A172 (cell line): Measurements from ENCODE around the gene IQSEC2. TPM values are rescaled to one million over a fixed set of nuclear protein-coding genes. Genes with fewer than 3 reads are reported as not detected.

Experiments
- DNase-seq: peaks from one replicate; pipeline ENCODE4 v3.0.0-alpha.2; 2015; ENCODE audit warnings: low spot score
- total RNA-seq: library from RNA; depleted of rRNA; stranded (reverse); fragments of >200 nt; shearing (Covaris generic); gene quantifications from 2 replicates; pipeline ENCODE4 v1.2.3, GENCODE V29; 2014

The IQSEC2 gene
- total RNA-seq, 1 experiment from 2014 or later = 21.3 TPM

GRCh38 chrX:53268173-53268572 is 13.2 kb downstream of the IQSEC2 start:
- DNase-seq = no peak

DNA sequence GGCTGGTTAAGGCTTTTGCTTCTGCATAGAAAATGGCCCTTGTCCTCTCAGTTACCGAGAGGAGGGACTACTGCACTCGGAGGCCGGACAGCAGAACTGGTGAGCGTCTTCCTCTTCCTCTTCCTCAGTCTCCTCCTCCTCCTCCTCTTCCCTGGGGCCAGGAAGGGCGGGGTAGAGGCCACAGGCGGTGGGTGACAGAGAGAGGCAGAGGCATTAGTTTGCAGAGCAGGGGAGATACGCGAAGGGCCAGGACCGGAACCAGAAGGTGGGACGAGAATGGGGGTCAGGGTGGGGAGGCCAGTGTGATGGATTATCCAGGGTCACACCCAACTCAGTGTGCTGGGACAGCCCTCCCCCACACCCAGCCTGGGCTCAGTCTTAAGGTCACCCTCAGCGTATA is 14.5 kb downstream of the IQSEC2 start:
- peak; percentile 40 for DNase-seq

- peak; percentile 32 for DNase-seq
Observed at GRCh38 chrX:53265771-53266574, 15.4 kb downstream of the IQSEC2 start.

- peak; percentile 88 for DNase-seq
Observed at GRCh38 chrX:53263597-53264094, 17.7 kb downstream of the IQSEC2 start.

GRCh38 chrX:53262918-53263394 is 18.4 kb downstream of the IQSEC2 start:
- peak; percentile 86 for DNase-seq

DNA sequence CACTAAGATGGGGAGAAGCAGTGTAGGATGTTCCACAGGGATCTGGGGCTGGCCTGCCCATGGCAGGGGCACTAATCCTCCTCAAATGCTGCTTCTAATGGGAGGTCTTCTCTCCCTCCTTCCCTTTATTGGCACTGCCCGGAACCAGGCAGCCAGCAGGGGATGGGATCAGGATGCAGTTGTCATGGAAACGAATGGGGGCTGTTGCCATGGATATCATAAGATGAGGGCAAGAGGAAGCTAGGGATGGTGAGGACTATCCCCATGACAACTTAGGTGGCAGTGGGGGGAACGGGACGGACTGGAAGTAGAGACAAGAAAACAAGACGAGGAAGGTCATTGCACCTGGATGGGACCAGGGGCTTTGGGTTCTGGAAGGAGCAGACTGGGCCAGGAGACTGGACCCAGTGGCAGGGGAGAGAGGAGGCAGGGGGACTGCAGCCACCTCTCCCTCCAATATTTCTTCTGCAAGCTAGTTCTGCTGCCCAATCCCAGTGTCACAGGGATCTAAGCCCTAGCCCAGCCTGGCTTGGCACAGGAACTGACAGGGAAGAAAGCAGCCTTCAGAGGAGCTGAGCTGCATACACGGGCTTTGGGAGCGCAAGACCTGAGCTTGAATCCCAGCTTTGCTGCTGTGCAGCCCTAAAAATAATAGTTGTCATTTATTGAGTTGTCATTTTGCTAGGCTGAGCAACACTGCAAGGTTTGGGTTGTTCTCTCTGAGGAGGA is 19.0 kb downstream of the IQSEC2 start:
- no peak for DNase-seq

- DNase-seq = no peak
Observed at GRCh38 chrX:53261355-53261972, 19.9 kb downstream of the IQSEC2 start.

- DNase-seq = no peak
Observed at GRCh38 chrX:53260836-53261235, 20.5 kb downstream of the IQSEC2 start.

- no peak for DNase-seq
Observed at GRCh38 chrX:53257670-53258423, 23.5 kb downstream of the IQSEC2 start.

DNA sequence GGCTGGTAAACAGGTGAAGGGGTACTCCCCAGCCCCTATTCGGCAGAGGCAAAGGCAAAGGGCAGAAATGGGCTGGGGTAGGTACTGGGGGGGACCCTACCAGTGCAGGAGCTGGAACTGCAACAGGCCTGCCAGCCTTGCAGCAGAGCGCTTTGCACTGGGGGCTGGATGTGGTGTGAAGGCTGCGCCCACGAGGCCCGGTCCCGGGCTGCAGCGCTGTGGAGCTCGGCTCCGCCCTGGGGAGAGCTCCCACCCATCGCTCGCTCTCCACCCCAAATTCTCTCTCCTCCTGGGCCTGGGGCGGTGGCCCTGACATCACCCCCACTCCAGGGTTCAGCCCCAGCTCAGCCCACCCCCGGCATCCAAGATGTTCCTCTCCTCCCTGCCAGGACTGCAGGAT is 24.2 kb downstream of the IQSEC2 start:
- no peak for DNase-seq

DNA sequence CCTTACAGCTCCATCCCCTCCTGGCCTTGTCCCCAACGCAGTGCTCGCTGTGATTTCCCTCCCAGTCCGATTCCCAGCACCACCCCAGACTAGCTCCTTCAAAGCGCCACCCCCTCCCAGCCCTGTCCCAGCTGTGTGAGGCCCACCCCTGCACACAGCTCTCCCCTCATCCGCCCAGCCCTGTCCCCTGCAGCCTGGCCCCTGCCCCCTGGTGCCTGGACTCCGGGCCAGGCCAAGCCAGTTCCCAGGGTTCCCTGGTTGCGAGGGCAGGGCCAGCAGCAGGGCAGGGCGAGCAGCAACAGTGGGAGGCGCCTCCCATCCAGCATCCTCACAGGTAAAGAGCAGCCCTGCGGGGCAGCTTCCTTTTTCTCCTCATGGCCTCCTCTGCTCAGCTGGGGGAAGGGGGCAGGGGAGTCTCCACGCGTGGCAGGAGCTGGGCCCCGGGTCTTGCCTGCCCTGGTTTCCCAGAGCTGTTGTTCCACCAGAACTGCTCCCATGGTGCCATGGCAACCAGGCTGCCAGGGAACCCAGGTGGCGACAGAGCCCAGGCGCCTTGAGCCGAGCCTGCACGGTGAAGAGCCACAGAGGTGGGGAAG is 24.8 kb downstream of the IQSEC2 start:
- DNase-seq = no peak

GRCh38 chrX:53255738-53256191 is 25.6 kb downstream of the IQSEC2 start:
- DNase-seq = no peak

GRCh38 chrX:53254570-53255461 is 26.6 kb downstream of the IQSEC2 start:
- no peak for DNase-seq

GRCh38 chrX:53253293-53254020 is 27.9 kb downstream of the IQSEC2 start:
- no peak for DNase-seq

DNA sequence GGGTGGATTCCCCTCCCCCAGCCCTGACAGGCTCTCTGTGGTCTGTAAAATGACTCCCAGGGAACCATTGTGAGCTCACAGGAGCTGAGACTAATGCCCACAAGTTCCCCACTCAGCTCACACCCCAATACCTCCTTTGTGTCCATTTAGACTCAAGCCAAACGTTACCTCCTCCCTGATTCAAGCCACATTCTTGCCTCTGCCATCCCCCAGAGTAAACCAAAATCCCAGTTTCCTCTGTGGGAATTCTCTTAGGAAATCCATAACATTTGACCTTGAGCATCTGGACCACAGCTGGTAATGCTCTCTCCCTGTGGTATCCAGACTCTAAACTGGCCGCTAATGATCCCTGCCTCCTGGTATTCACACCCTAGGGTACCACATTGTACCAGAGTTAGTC is 30.1 kb downstream of the IQSEC2 start:
- DNase-seq = no peak

- DNase-seq = no peak
Observed at GRCh38 chrX:53250556-53250955, 30.8 kb downstream of the IQSEC2 start.

DNA sequence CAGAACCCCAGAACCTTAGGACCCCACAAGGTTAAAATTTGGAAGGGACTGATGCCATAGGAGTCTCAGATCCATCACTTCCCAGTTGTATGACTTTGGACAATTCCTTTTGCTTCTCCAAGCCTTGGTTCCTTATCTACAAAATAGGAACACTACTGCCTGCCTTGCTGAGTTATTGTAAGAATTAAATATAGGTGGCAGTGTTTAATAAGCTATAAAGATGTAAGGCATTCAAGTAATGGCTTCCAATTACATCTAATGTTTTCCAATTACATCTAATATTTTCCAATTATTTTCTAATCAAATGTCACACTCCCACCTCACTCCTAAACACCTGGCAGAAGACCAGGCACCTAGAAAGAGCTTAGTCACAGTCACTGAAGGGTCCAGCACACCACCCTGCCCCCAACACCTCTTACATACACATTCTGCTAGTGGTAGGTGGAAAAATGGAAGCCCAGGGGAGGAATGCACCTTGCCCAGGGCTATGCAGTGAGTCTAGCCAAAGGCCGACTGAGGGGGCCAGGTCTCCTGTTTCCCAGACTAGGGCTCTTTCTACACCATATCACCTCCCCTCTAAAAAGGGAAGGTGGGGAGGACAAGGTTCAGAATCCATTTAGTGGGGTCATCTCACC is 31.9 kb downstream of the IQSEC2 start:
- DNase-seq = no peak

DNA sequence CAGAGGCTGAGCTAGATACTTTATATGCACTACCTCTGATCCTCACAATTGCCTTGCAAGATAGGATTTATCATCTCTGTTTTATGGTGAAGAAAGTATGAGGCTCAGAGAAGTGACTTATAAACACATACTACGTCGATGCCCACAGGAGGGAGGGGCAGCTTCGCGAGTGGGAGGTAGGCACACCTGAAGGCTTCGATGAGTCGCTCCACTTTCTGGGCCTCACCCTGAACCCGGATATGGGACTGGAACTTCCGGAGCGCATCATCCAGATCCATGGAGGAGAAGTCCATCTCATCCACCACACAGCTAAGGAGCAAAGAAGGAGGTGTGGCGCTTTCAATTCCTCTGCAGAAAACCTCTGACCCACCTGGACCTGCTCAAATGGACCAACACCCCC is 33.5 kb downstream of the IQSEC2 start:
- DNase-seq = no peak

GRCh38 chrX:53246231-53246630 is 35.2 kb downstream of the IQSEC2 start:
- DNase-seq = no peak
